MM.1S (cell line): ENCODE data around the gene IL5.
"Not testable (repeated sequence)": the region's sequence is repeated elsewhere in the genome, so short reads cannot be mapped to it uniquely, and the experiment has no call there.

Source experiments
- DNase-seq: peaks from one replicate; pipeline ENCODE4 v3.0.0-alpha.2; 2015
- H2AFZ ChIP-seq: fragments of 300-600 bp; sonication (generic); 2 replicates; pipeline ENCODE4 v1.6.0; 2016; ENCODE audit warnings: antibody characterized with exemption, low read length
- H3F3A ChIP-seq: fragments of 300-600 bp; sonication (generic); 2 replicates; pipeline ENCODE4 v1.6.1; 2016; ENCODE audit warnings: mild to moderate bottlenecking, antibody characterized with exemption, low read length, moderate library complexity, mixed read lengths; ENCODE audit not compliant: insufficient read depth
- H3K27ac ChIP-seq: fragments of 300-600 bp; sonication (generic); 2 replicates; pipeline ENCODE4 v1.5.1; 2016; ENCODE audit warnings: mild to moderate bottlenecking, low read length
- H3K27me3 ChIP-seq: fragments of 300-600 bp; sonication (generic); replicated peaks from 2 replicates; pipeline ENCODE4 v1.6.0; 2016; ENCODE audit warnings: low read length; ENCODE audit not compliant: insufficient read depth
- H3K36me3 ChIP-seq: fragments of 300-600 bp; sonication (generic); replicated peaks from 2 replicates; pipeline ENCODE4 v1.6.1; 2016; ENCODE audit warnings: mild to moderate bottlenecking, low read length, mixed read lengths; ENCODE audit not compliant: insufficient read depth
- H3K4me1 ChIP-seq: fragments of 300-600 bp; sonication (generic); 2 replicates; pipeline ENCODE4 v1.6.1; 2016; ENCODE audit warnings: low read length, mixed read lengths
- H3K4me2 ChIP-seq: fragments of 300-600 bp; sonication (generic); 2 replicates; pipeline ENCODE4 v1.6.0; 2016; ENCODE audit warnings: low read depth, low read length
- H3K4me3 ChIP-seq: fragments of 300-600 bp; sonication (generic); 2 replicates; pipeline ENCODE4 v1.5.1; 2016; ENCODE audit warnings: low read length, mixed read lengths
- H3K79me2 ChIP-seq: fragments of 300-600 bp; sonication (generic); 2 replicates; pipeline ENCODE4 v1.6.1; 2016; ENCODE audit warnings: mixed run types, low read length, mixed read lengths
- H3K9ac ChIP-seq: fragments of 300-600 bp; sonication (generic); 2 replicates; pipeline ENCODE4 v1.6.1; 2016; ENCODE audit warnings: low read length, mixed read lengths
- H3K9me2 ChIP-seq: fragments of 300-600 bp; sonication (generic); replicated peaks from 2 replicates; pipeline ENCODE4 v1.6.1; 2016; ENCODE audit warnings: mild to moderate bottlenecking, low read length, mixed read lengths; ENCODE audit not compliant: insufficient read depth
- H3K9me3 ChIP-seq: fragments of 300-600 bp; sonication (generic); replicated peaks from 2 replicates; pipeline ENCODE4 v1.6.1; 2016; ENCODE audit warnings: mild to moderate bottlenecking, low read length, mixed read lengths; ENCODE audit not compliant: insufficient read depth
- H4K20me1 ChIP-seq: fragments of 300-600 bp; sonication (generic); 2 replicates; pipeline ENCODE4 v1.6.1; 2016; ENCODE audit warnings: mild to moderate bottlenecking, low read length, moderate library complexity, mixed read lengths; ENCODE audit not compliant: insufficient read depth
- EZH2 ChIP-seq: fragments of 300-600 bp; sonication (generic); optimal IDR thresholded peaks from 2 replicates; pipeline ENCODE3; 2017; ENCODE audit warnings: low read depth, mild to moderate bottlenecking, antibody characterized with exemption, low read length, mixed read lengths
- EZH2phosphoT487 ChIP-seq: fragments of 300-600 bp; sonication (generic); IDR thresholded peaks from 2 replicates; pipeline ENCODE4 v1.6.1; 2018; ENCODE audit warnings: antibody characterized with exemption, low read length
- TF ChIP-seq, protein P1 (sequence below): fragments of 300-600 bp; sonication (generic); IDR thresholded peaks from 2 replicates; pipeline ENCODE4 v1.5.1; 2016; ENCODE audit warnings: antibody characterized with exemption, low read length, mixed read lengths

IL5 gene

DNA sequence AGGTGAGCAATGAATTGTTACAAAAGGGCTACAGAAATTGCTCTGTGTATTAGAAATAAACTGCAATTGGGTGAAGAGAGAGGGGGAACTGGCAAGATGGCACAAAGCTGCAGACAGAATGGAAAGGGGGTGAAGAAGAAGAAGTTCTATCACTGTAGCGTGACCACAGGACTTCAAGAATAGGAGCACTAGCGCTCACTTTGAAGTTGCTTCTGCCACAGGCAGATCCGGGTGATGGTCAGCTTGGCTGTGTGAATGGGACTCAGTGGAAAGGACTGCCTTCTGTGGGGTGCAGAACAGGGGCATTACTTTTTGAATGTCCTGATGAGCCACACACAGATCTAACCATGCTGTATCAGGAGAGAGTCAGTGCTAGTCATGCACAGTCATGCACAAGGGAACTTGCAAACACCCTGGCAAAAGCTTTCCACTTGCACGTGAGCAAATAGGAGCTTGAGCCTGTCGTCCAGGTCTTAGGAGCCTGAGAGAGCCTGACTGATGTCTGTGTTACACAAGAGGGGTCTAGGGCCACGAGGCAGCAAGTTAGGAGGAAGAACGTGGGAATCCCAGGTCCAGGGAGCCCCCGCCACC is 16.3 kb downstream of the IL5 start:
- Histone ChIP-seq H3F3A (peaks cover 28% of the 10 kb centered on the region), H3K79me2 (no peaks in the 10 kb centered on the region), H3K4me2 (peak overlapping the region; percentile 62; the same call in 1 of the 2 replicates), H3K9me3 (no peaks in the 10 kb centered on the region), H3K36me3 (no peaks in the 10 kb centered on the region), H4K20me1 (no peaks in the 10 kb centered on the region), H3K27ac (no peak overlapping the region), H2AFZ (peak overlapping the region; percentile 61), H3K9ac (no peak overlapping the region), H3K4me3 (no peak overlapping the region), H3K27me3 (no peaks in the 10 kb centered on the region), H3K4me1 (peaks cover 38% of the 10 kb centered on the region), H3K9me2 (no peaks in the 10 kb centered on the region)
- DNase-seq, result no peak
- no peak for TF ChIP-seq EZH2phosphoT487
- TF ChIP-seq EZH2, result no peak
- TF ChIP-seq, protein P1, sequence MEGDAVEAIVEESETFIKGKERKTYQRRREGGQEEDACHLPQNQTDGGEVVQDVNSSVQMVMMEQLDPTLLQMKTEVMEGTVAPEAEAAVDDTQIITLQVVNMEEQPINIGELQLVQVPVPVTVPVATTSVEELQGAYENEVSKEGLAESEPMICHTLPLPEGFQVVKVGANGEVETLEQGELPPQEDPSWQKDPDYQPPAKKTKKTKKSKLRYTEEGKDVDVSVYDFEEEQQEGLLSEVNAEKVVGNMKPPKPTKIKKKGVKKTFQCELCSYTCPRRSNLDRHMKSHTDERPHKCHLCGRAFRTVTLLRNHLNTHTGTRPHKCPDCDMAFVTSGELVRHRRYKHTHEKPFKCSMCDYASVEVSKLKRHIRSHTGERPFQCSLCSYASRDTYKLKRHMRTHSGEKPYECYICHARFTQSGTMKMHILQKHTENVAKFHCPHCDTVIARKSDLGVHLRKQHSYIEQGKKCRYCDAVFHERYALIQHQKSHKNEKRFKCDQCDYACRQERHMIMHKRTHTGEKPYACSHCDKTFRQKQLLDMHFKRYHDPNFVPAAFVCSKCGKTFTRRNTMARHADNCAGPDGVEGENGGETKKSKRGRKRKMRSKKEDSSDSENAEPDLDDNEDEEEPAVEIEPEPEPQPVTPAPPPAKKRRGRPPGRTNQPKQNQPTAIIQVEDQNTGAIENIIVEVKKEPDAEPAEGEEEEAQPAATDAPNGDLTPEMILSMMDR, result no peak

DNA sequence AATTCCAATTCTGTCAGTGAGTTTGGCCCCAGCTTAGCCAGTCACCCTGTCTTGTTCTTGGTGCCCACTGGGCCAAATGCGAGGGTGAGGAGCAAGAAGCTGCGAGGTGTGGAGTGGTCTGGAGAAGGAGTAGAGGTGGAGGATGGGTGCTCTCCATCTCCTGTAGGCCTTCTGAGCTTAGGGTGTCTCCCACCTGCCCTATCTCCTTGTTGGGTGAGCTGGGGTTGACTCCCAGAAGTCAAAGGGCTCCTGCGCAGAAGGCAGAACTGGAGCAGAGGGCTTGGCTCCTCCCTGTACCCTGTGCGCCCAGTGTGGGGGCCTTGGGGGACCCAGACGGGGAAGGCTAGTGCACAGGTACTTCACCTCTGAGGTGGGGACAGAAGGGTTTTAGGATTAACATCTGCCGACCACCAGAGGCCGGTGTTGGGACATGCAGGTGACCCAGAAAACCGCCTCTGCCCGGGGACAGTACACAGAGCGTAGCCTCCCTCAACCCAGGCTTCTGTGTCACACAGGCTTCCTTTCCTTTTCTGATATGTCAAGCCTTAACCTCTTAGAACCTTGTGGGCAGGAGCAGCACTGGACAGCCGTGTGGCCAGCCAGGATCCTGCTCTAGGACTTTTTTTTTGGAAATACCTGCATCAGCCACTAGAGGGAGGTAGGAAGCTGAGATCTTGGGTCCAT is 16.9 kb downstream of the IL5 start:
- no peaks in the 10 kb centered on the region for H4K20me1 ChIP-seq
- peak; percentile 70 for DNase-seq
- H3K9ac ChIP-seq, result no peak overlapping the region
- H3K4me2 ChIP-seq, result peak overlapping the region; percentile 62; the same call in 1 of the 2 replicates
- H3K27me3 ChIP-seq, result no peaks in the 10 kb centered on the region
- peak overlapping the region; percentile 75; the same call in 1 of the 2 replicates for H3K27ac ChIP-seq
- H3K79me2 ChIP-seq, result no peaks in the 10 kb centered on the region
- peak overlapping the region; percentile 61 for H2AFZ ChIP-seq
- no peaks in the 10 kb centered on the region for H3K9me3 ChIP-seq
- no peak overlapping the region for H3K4me3 ChIP-seq
- no peak for TF ChIP-seq EZH2
- TF ChIP-seq, protein P1, result peak; percentile 86
- no peak for TF ChIP-seq EZH2phosphoT487
- H3K9me2 ChIP-seq, result no peaks in the 10 kb centered on the region
- peaks cover 29% of the 10 kb centered on the region for H3F3A ChIP-seq
- H3K4me1 ChIP-seq, result peaks cover 43% of the 10 kb centered on the region
- H3K36me3 ChIP-seq, result no peaks in the 10 kb centered on the region

DNA sequence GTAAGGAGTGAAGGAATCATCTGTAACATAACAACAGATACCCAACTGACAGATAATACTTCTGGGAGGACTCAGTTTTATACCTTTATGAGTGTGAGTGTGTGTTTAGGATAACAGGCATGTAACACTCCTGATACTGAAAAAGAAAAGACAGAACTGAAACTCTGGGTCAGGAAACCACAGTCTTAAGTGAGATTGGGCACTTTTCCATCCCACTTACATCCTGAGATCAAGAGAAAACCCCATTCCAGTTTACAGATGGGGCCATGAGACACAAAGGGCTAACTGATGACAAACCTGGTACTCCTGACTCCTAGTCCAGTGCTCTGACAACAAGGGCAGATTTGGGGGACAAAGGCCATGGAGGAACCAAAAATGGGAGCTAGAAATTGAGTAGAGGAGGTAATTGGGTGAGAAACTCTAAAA is 18.0 kb downstream of the IL5 start:
- H3K27me3 ChIP-seq, result no peaks in the 10 kb centered on the region
- H3K9me2 ChIP-seq, result no peaks in the 10 kb centered on the region
- no peak overlapping the region for H2AFZ ChIP-seq
- peak overlapping the region; percentile 75; the same call in 1 of the 2 replicates for H3K27ac ChIP-seq
- no peak overlapping the region for H3K4me3 ChIP-seq
- H4K20me1 ChIP-seq, result no peaks in the 10 kb centered on the region
- H3K79me2 ChIP-seq, result no peaks in the 10 kb centered on the region
- DNase-seq, result peak; percentile 90
- H3F3A ChIP-seq, result peaks cover 36% of the 10 kb centered on the region
- no peaks in the 10 kb centered on the region for H3K36me3 ChIP-seq
- peaks cover 48% of the 10 kb centered on the region for H3K4me1 ChIP-seq
- H3K4me2 ChIP-seq, result peak overlapping the region; percentile 47; the same call in 1 of the 2 replicates
- H3K9me3 ChIP-seq, result no peaks in the 10 kb centered on the region
- TF ChIP-seq EZH2, result no peak
- no peak for TF ChIP-seq EZH2phosphoT487
- TF ChIP-seq, protein P1, result no peak
- H3K9ac ChIP-seq, result no peak overlapping the region

DNA sequence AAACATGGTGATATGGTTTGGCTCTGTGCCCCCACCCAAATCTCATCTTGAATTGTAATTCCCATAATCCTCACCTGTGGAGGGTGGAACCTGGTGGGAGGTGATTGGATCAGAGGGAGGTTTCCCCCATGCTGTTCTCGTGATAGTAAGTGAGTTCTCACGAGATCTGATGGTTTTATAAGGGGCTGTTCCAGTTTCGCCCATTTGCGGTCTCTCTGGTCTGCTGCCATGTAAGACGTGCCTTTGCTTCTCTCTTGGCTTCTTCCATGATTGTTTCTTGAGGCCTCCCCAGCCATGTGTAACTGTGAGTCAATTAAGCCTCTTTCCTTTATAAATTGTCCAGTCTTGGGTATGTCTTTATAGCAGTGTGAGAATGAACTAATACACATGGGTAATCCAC is 18.4 kb downstream of the IL5 start:
- H3K27ac ChIP-seq, result peak overlapping the region; percentile 75; the same call in 1 of the 2 replicates
- H3K4me2 ChIP-seq, result peak overlapping the region; percentile 47
- H3K4me1 ChIP-seq, result peaks cover 53% of the 10 kb centered on the region

DNA sequence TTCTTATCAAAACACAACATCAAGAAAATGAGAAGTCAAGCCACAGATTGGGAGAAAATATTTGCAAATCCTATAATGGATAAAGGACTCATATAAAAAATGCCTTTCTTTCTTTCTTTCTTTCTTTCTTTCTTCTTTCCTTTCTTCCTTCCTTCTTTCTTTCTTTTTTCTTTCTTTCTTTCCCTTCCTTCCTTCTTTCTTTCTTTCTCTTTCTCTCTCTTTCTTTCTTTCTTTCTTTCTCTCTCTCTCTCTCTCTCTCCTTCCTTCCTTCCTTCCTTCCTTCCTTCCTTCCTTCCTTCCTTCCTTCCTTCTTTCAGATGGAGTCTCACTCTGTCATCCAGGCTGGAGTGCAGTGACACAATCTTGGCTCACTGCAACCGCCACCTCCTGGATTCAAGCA is 21.3 kb downstream of the IL5 start:
- peaks cover 50% of the 10 kb centered on the region for H3K4me1 ChIP-seq
- H3K27ac ChIP-seq, H4K20me1 ChIP-seq, H3K4me3 ChIP-seq, H3K27me3 ChIP-seq, H3K36me3 ChIP-seq, H3K79me2 ChIP-seq, H3K4me2 ChIP-seq, H2AFZ ChIP-seq, H3K9ac ChIP-seq, H3K9me2 ChIP-seq, DNase-seq, H3K9me3 ChIP-seq: not testable (repeated sequence)
- H3F3A ChIP-seq, result peaks cover 41% of the 10 kb centered on the region

More for the DNA sequence above, 18.4 kb downstream of the IL5 start:
- not testable (repeated sequence) for H3K9me3 ChIP-seq, H4K20me1 ChIP-seq, H3K9ac ChIP-seq, H3K9me2 ChIP-seq, DNase-seq, H3K4me3 ChIP-seq, H3K79me2 ChIP-seq, H3K36me3 ChIP-seq, H3K27me3 ChIP-seq, H2AFZ ChIP-seq
- peaks cover 40% of the 10 kb centered on the region for H3F3A ChIP-seq
